H1 (cell line): Measurements from ENCODE around the gene GAS2. TPM values are rescaled to one million over a fixed set of nuclear protein-coding genes. Genes with fewer than 3 reads are reported as not detected.

Experiments used
- CTCF ChIA-PET: fragments of 300-600 bp; sonication (Branson Sonifier 250); formaldehyde crosslinking; loops from one replicate; lab custom pipeline; 2021; ENCODE audit not compliant: partially characterized antibody; lab: Charles Lee
- POLR2A ChIA-PET: fragments of 300-600 bp; sonication (Branson Sonifier 250); formaldehyde crosslinking; loops from one replicate; lab custom pipeline; 2021; ENCODE audit warnings: inconsistent platforms; ENCODE audit not compliant: partially characterized antibody; lab: Charles Lee
- DNase-seq, 2 experiments: peaks; one replicate each; pipeline versions ENCODE4 v3.0.0 to v3.0.0-alpha.2; 2010 to 2022; ENCODE audit warnings: low spot score in 2 of 2, low read depth in 1 of 2, mixed read lengths in 1 of 2
- FAIRE-seq: peaks from 2 replicates; lab custom pipeline; 2011; peaks lifted over from hg19 to GRCh38; lab: Jason Lieb, UNC
- H2AFZ ChIP-seq: 2 replicates; pipeline ENCODE4 v1.8.1; 2012; ENCODE audit warnings: low read length, inconsistent platforms
- H2AK5ac ChIP-seq: 2 replicates; pipeline ENCODE4 v1.6.1; 2013; ENCODE audit warnings: low read depth, low read length
- H2BK120ac ChIP-seq: replicated peaks from 2 replicates; pipeline ENCODE3; 2013; ENCODE audit warnings: low read depth, low read length, inconsistent platforms
- H2BK12ac ChIP-seq: 2 replicates; pipeline ENCODE4 v1.6.1; 2013; ENCODE audit warnings: low read depth, low read length
- H2BK15ac ChIP-seq: 2 replicates; pipeline ENCODE4 v1.6.1; 2013; ENCODE audit warnings: low read length
- H2BK20ac ChIP-seq: 2 replicates; pipeline ENCODE4 v1.6.1; 2013; ENCODE audit warnings: low read length
- H2BK5ac ChIP-seq: 2 replicates; pipeline ENCODE4 v1.6.1; 2013; ENCODE audit warnings: low read depth, low read length
- H3K14ac ChIP-seq: 2 replicates; pipeline ENCODE4 v1.6.1; 2013; ENCODE audit warnings: inconsistent platforms; ENCODE audit not compliant: insufficient read length
- H3K18ac ChIP-seq: 2 replicates; pipeline ENCODE4 v1.6.1; 2013; ENCODE audit warnings: low read length; ENCODE audit errors: extremely low read depth
- H3K23ac ChIP-seq: 2 replicates; pipeline ENCODE4 v1.6.1; 2013; ENCODE audit warnings: inconsistent platforms; ENCODE audit not compliant: insufficient read length
- H3K23me2 ChIP-seq: 2 replicates; pipeline ENCODE4 v1.6.1; 2013; ENCODE audit warnings: low read depth, low read length
- H3K27ac ChIP-seq: 2 replicates; pipeline ENCODE4 v1.6.1; 2011; ENCODE audit warnings: low read depth, low read length, inconsistent platforms
- H3K27me3 ChIP-seq, 4 experiments: replicated peaks in 1 of 4; 1 replicate in 1 of 4; 2 replicates in 3 of 4; pipeline versions ENCODE4 v1.6.1 to v1.8.1; 2011 to 2013; ENCODE audit warnings: low read length in 3 of 4, mild to moderate bottlenecking in 3 of 4, inconsistent platforms in 2 of 4, mixed read lengths in 2 of 4, moderate library complexity in 1 of 4; ENCODE audit not compliant: control insufficient read depth in 3 of 4, insufficient read depth in 3 of 4; ENCODE audit errors: extremely low read depth in 1 of 4
- H3K36me3 ChIP-seq, 4 experiments: 2 replicates each; pipeline versions ENCODE4 v1.6.1 to v1.8.1; 2011 to 2013; ENCODE audit warnings: mild to moderate bottlenecking in 4 of 4, low read length in 3 of 4, moderate library complexity in 2 of 4, control low read depth in 1 of 4, inconsistent platforms in 1 of 4; ENCODE audit not compliant: insufficient read depth in 4 of 4, control insufficient read depth in 2 of 4
- H3K4ac ChIP-seq: replicated peaks from 2 replicates; pipeline ENCODE3; 2013; ENCODE audit warnings: low read length, low read depth, mixed read lengths, inconsistent platforms; ENCODE audit not compliant: insufficient read length
- H3K4me1 ChIP-seq, 4 experiments: replicated peaks in 1 of 4; 1 replicate in 1 of 4; 2 replicates in 3 of 4; pipeline versions ENCODE4 v1.6.1 to v1.8.1; 2011 to 2013; ENCODE audit warnings: low read length in 3 of 4, inconsistent platforms in 2 of 4, mixed read lengths in 1 of 4; ENCODE audit not compliant: insufficient read depth in 4 of 4, control insufficient read depth in 3 of 4
- H3K4me2 ChIP-seq, 2 experiments: 2 replicates each; pipeline versions ENCODE4 v1.6.1 to v1.8.1; 2011 to 2013; ENCODE audit warnings: low read depth in 2 of 2, low read length in 2 of 2, control low read depth in 1 of 2, inconsistent platforms in 1 of 2, mild to moderate bottlenecking in 1 of 2; ENCODE audit not compliant: insufficient read depth in 1 of 2
- H3K4me3 ChIP-seq, 4 experiments: fragments of 200-600, 300-600 bp in 1 of 4; sonication (generic), shearing (Covaris generic), sonication (Bioruptor Twin) in 1 of 4; 2 replicates each; pipeline versions ENCODE4 v1.5.1 to v1.8.1; 2011 to 2016; ENCODE audit warnings: low read length in 4 of 4, low read depth in 3 of 4, control low read depth in 2 of 4, inconsistent platforms in 2 of 4, mild to moderate bottlenecking in 2 of 4, mixed read lengths in 1 of 4, moderate library complexity in 1 of 4; ENCODE audit not compliant: insufficient read depth in 2 of 4; ENCODE audit errors: extremely low read depth in 1 of 4
- H3K56ac ChIP-seq: replicated peaks from 2 replicates; pipeline ENCODE3; 2013; ENCODE audit warnings: low read depth, mild to moderate bottlenecking, mixed read lengths, low read length, inconsistent platforms; ENCODE audit not compliant: insufficient read length
- H3K79me1 ChIP-seq: 2 replicates; pipeline ENCODE4 v1.6.1; 2013; ENCODE audit warnings: low read depth, low read length, control low read depth
- H3K79me2 ChIP-seq, 2 experiments: 2 replicates each; pipeline versions ENCODE4 v1.6.1 to v1.8.1; 2012 to 2013; ENCODE audit warnings: low read length in 2 of 2, mild to moderate bottlenecking in 2 of 2, inconsistent platforms in 1 of 2; ENCODE audit not compliant: insufficient read depth in 2 of 2, control insufficient read depth in 1 of 2
- H3K9ac ChIP-seq, 4 experiments: replicated peaks in 1 of 4; 1 replicate in 1 of 4; 2 replicates in 3 of 4; pipeline versions ENCODE4 v1.6.1 to v1.8.1; 2011 to 2013; ENCODE audit warnings: low read depth in 3 of 4, low read length in 3 of 4, control low read depth in 2 of 4, mild to moderate bottlenecking in 2 of 4, moderate library complexity in 2 of 4, inconsistent platforms in 1 of 4; ENCODE audit errors: extremely low read depth in 1 of 4
- H3K9me3 ChIP-seq, 2 experiments: 2 replicates each; pipeline versions ENCODE4 v1.6.1 to v1.8.1; 2012 to 2013; ENCODE audit warnings: mild to moderate bottlenecking in 2 of 2, moderate library complexity in 2 of 2, control low read depth in 1 of 2, inconsistent platforms in 1 of 2, low read depth in 1 of 2, low read length in 1 of 2, mixed read lengths in 1 of 2; ENCODE audit not compliant: insufficient read depth in 2 of 2
- H4K20me1 ChIP-seq, 2 experiments: replicated peaks in 1 of 2; 2 replicates each; pipeline versions ENCODE3 to v1.8.1; 2011 to 2013; ENCODE audit warnings: inconsistent platforms in 2 of 2, low read length in 2 of 2, mild to moderate bottlenecking in 1 of 2; ENCODE audit not compliant: insufficient read depth in 2 of 2, control insufficient read depth in 1 of 2
- H4K5ac ChIP-seq: 2 replicates; pipeline ENCODE4 v1.6.1; 2013; ENCODE audit warnings: low read length, low read depth, mixed read lengths, inconsistent platforms; ENCODE audit not compliant: insufficient read length
- H4K8ac ChIP-seq: 2 replicates; pipeline ENCODE4 v1.8.0; 2013; ENCODE audit warnings: mild to moderate bottlenecking, moderate library complexity, low read length, inconsistent platforms; ENCODE audit not compliant: insufficient read depth; ENCODE audit errors: extremely low read depth
- H4K91ac ChIP-seq: replicated peaks from 2 replicates; pipeline ENCODE3; 2013; ENCODE audit warnings: low read length, mixed read lengths, inconsistent platforms; ENCODE audit not compliant: insufficient read length
- CTBP2 ChIP-seq: IDR thresholded peaks from 2 replicates; pipeline ENCODE4 v1.7.0; 2011; ENCODE audit warnings: borderline replicate concordance, mild to moderate bottlenecking, moderate library complexity, mixed read lengths, low read length; ENCODE audit not compliant: insufficient read depth, insufficient read length
- EZH2 ChIP-seq: fragments of 200-600 bp; sonication (generic); IDR thresholded peaks from 2 replicates; pipeline ENCODE4 v1.7.1; 2012; ENCODE audit warnings: low read depth, mild to moderate bottlenecking, moderate library complexity, low read length, inconsistent platforms; ENCODE audit not compliant: severe bottlenecking
- RAD21 ChIP-seq, 2 experiments: IDR thresholded peaks in 1 of 2; conservative IDR thresholded peaks in 1 of 2; 2 replicates each; pipeline ENCODE4 v1.6.1; 2011; ENCODE audit warnings: low read depth in 2 of 2, low read length in 2 of 2, improper control_type of control experiment in 1 of 2, inconsistent platforms in 1 of 2, mild to moderate bottlenecking in 1 of 2, moderate library complexity in 1 of 2
- polyA plus RNA-seq, 7 experiments: library from polyadenylated mRNA; depleted of rRNA in 3 of 7; stranded (reverse) in 5 of 7; unstranded in 2 of 7; fragments of >200 nt in 5 of 7; fragments of 200-250 nt in 2 of 7; gene quantifications; 1 replicate in 5 of 7; 2 replicates in 1 of 7; 4 replicates in 1 of 7; pipeline versions ENCODE4 v1.2.1 to v1.2.3, GENCODE V29; 2011 to 2013; ENCODE audit warnings: missing spikeins in 2 of 7, mixed read lengths in 2 of 7
- total RNA-seq: library from RNA; stranded (reverse); fragmentation: NEBNext Ultra II Directional; extraction: Animal tissue kit (Norgen Biotek cat#: 25700); gene quantifications from 2 replicates; pipeline ENCODE4 v1.2.1, GENCODE V29; 2021
- TF ChIP-seq, protein P1 (sequence below), 3 experiments: IDR thresholded peaks; 1 replicate in 2 of 3; 2 replicates in 1 of 3; pipeline versions ENCODE4 v1.5.1 to v1.6.1; 2011; ENCODE audit warnings: low read length in 3 of 3, mild to moderate bottlenecking in 3 of 3, inconsistent platforms in 2 of 3, low read depth in 1 of 3, moderate library complexity in 1 of 3; ENCODE audit not compliant: insufficient read depth in 1 of 3; ENCODE audit errors: control extremely low read depth in 1 of 3

The GAS2 gene
- total and polyA plus RNA-seq, 2 of the 8 experiments (the other 6 are each of a cell fraction or from before 2014, with no cell fraction given): 0.70 to 1.7 TPM

DNA sequence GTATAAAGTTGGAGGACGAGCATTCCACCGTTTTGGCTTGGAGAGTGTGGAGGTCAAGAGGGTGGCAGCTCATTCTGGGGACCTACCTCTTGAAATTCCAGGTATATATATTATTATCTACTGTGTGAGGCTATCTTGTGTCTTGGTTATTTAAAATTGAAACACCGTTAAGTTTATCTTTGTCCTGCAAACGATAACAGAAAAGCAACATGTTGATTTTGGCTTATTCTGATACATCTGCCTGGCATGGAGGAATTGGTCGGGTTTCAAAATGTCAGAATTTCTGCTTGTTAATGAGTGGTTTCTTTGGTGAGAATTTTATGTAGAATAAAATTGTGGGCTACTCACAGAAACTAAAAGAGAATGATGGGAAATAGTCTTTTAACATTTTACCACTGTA, 108.8 kb downstream of the GAS2 start (continued):
- TF ChIP-seq CTBP2: no peak
- TF ChIP-seq, all 59 proteins: peak for 0

GRCh38 chr11:22778642-22779041, 112.2 kb downstream of the GAS2 start:
- no peaks in the 10 kb centered on the region for H3K79me1 ChIP-seq
- H4K5ac ChIP-seq: no peak overlapping the region
- H3K14ac ChIP-seq: no peak overlapping the region
- no peak overlapping the region for H3K56ac ChIP-seq
- H3K4me2 ChIP-seq: no peak overlapping the region
- no peak overlapping the region for H2BK5ac ChIP-seq
- no peaks in the 10 kb centered on the region for H3K27me3 ChIP-seq
- H3K23ac ChIP-seq: no peak overlapping the region
- no peak overlapping the region for H3K4ac ChIP-seq
- H3K79me2 ChIP-seq: no peaks in the 10 kb centered on the region
- no peaks in the 10 kb centered on the region for H3K23me2 ChIP-seq
- H4K8ac ChIP-seq: no peak overlapping the region
- FAIRE-seq (no peak), DNase-seq (no peak)
- H2BK15ac ChIP-seq: no peak overlapping the region
- no peak overlapping the region for H3K4me3 ChIP-seq
- no peaks in the 10 kb centered on the region for H3K4me1 ChIP-seq
- TF ChIP-seq RAD21 (IDR thresholded peaks at IDR 0.05 in 1 of 2, conservative IDR thresholded peaks at IDR 0.05 in 1 of 2; ENCODE audit: low read depth in 2 of 2, low read length in 2 of 2) (peak; percentile 34; a peak in 2 of 4 replicates), EZH2 (no peak)
- TF ChIP-seq, protein P1, sequence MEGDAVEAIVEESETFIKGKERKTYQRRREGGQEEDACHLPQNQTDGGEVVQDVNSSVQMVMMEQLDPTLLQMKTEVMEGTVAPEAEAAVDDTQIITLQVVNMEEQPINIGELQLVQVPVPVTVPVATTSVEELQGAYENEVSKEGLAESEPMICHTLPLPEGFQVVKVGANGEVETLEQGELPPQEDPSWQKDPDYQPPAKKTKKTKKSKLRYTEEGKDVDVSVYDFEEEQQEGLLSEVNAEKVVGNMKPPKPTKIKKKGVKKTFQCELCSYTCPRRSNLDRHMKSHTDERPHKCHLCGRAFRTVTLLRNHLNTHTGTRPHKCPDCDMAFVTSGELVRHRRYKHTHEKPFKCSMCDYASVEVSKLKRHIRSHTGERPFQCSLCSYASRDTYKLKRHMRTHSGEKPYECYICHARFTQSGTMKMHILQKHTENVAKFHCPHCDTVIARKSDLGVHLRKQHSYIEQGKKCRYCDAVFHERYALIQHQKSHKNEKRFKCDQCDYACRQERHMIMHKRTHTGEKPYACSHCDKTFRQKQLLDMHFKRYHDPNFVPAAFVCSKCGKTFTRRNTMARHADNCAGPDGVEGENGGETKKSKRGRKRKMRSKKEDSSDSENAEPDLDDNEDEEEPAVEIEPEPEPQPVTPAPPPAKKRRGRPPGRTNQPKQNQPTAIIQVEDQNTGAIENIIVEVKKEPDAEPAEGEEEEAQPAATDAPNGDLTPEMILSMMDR (IDR thresholded peaks at IDR 0.05; ENCODE audit: control extremely low read depth in 1 of 3, insufficient read depth in 1 of 3, low read depth in 1 of 3, low read length in 3 of 3): peak in 1 of 3 experiments; percentile 19; a peak in 2 of 4 replicates
- ChIA-PET POLR2A (no interaction called here), CTCF (interaction anchor here (1.2 to 1.4 kb wide), 2 partner anchors 9 to 10 kb away, joined by 3 to 9 read pairs; no protein-coding TSS in a partner anchor)
- H2AFZ ChIP-seq: no peak overlapping the region
- no peaks in the 10 kb centered on the region for H4K20me1 ChIP-seq
- no peaks in the 10 kb centered on the region for H3K9me3 ChIP-seq
- no peak overlapping the region for H2BK20ac ChIP-seq
- no peak overlapping the region for H3K18ac ChIP-seq
- H4K91ac ChIP-seq: no peak overlapping the region
- H3K9ac ChIP-seq: no peak overlapping the region
- H2BK120ac ChIP-seq: no peak overlapping the region
- no peak overlapping the region for H3K27ac ChIP-seq
- H3K36me3 ChIP-seq: no peaks in the 10 kb centered on the region
- no peak overlapping the region for H2BK12ac ChIP-seq
- H2AK5ac ChIP-seq: no peak overlapping the region
